PC-9 (cell line): ENCODE data around the gene ERI3. TPM values are rescaled to one million over a fixed set of nuclear protein-coding genes. Genes with fewer than 3 reads are reported as not detected.
A peak's percentile ranks its signal among the peaks of the same experiment; 100 is the strongest.

Experiments
- BruUV-seq: library from RNA; stranded (reverse); fragments of 400-500 nt; replicated peaks from 2 replicates; lab custom pipeline; 2021; lab: Mats Ljungman, UMichigan
- CTCF ChIA-PET: fragments of 300-600 bp; sonication (Branson Sonifier 250); formaldehyde crosslinking; loops from one replicate; lab custom pipeline; 2022; ENCODE audit warnings: antibody characterized with exemption; lab: Charles Lee
- POLR2A ChIA-PET: fragments of 300-600 bp; sonication (Branson Sonifier 250); formaldehyde crosslinking; loops from one replicate; lab custom pipeline; 2022; ENCODE audit warnings: antibody characterized with exemption; ENCODE audit not compliant: unreplicated experiment; lab: Charles Lee
- DNase-seq, 2 experiments: peaks; one replicate each; pipeline versions ENCODE4 v3.0.0 to v3.0.0-alpha.2; 2015 to 2022; ENCODE audit warnings: mixed read lengths in 1 of 2
- H2AFZ ChIP-seq: fragments of 200-600 bp; sonication (generic); 2 replicates; pipeline ENCODE4 v1.8.1; 2017; ENCODE audit warnings: antibody characterized with exemption
- H3F3A ChIP-seq: fragments of 200-600 bp; sonication (generic); 2 replicates; pipeline ENCODE4 v1.8.1; 2017; ENCODE audit warnings: antibody characterized with exemption, mild to moderate bottlenecking, low read depth; ENCODE audit not compliant: insufficient read depth
- H3K27ac ChIP-seq: fragments of 200-600 bp; sonication (generic); 2 replicates; pipeline ENCODE4 v1.6.1; 2016; ENCODE audit warnings: mixed run types
- H3K27me3 ChIP-seq: fragments of 200-600 bp; sonication (generic); 2 replicates; pipeline ENCODE4 v1.6.1; 2016; ENCODE audit warnings: low read depth, mixed run types; ENCODE audit not compliant: insufficient read depth
- H3K36me3 ChIP-seq: fragments of 200-600 bp; sonication (generic); 2 replicates; pipeline ENCODE4 v1.6.1; 2016; ENCODE audit warnings: low read depth, mixed run types
- H3K4me1 ChIP-seq: fragments of 200-600 bp; sonication (generic); replicated peaks from 2 replicates; pipeline ENCODE4 v1.6.1; 2016; ENCODE audit warnings: mixed run types; ENCODE audit not compliant: insufficient read depth
- H3K4me2 ChIP-seq: fragments of 200-600 bp; sonication (generic); 2 replicates; pipeline ENCODE4 v1.6.1; 2017; ENCODE audit warnings: mixed run types
- H3K4me3 ChIP-seq: fragments of 200-600 bp; sonication (generic); 2 replicates; pipeline ENCODE4 v1.6.1; 2016; ENCODE audit warnings: mixed run types
- H3K79me2 ChIP-seq: fragments of 200-600 bp; sonication (generic); 2 replicates; pipeline ENCODE4 v1.6.1; 2017; ENCODE audit warnings: low read depth, mixed run types
- H3K9me2 ChIP-seq: fragments of 200-600 bp; sonication (generic); 2 replicates; pipeline ENCODE4 v1.8.1; 2017; ENCODE audit warnings: mild to moderate bottlenecking; ENCODE audit not compliant: insufficient read depth
- H3K9me3 ChIP-seq: fragments of 200-600 bp; sonication (generic); 2 replicates; pipeline ENCODE4 v1.8.1; 2016; ENCODE audit warnings: low read depth; ENCODE audit not compliant: insufficient read depth
- H4K20me1 ChIP-seq: fragments of 200-600 bp; sonication (generic); 2 replicates; pipeline ENCODE4 v1.8.1; 2017; ENCODE audit not compliant: insufficient read depth
- EZH2 ChIP-seq: fragments of 200-600 bp; sonication (generic); IDR thresholded peaks from 2 replicates; pipeline ENCODE4 v1.8.0; 2017; ENCODE audit warnings: antibody characterized with exemption, low read depth
- intact Hi-C: fragments of 100-400 bp; cut with micrococcal nuclease; formaldehyde crosslinking; loops from one replicate; pipeline ENCODE4 v1.10.0; 2022; ENCODE audit not compliant: unreplicated experiment
- total RNA-seq: library from RNA; stranded (reverse); gene quantifications from 2 replicates; pipeline ENCODE4 v1.2.3, GENCODE V29; 2021
- TF ChIP-seq, protein P1 (sequence below): fragments of 200-600 bp; sonication (generic); conservative IDR thresholded peaks from 2 replicates; pipeline ENCODE4 v1.6.1; 2017; ENCODE audit warnings: mixed run types, antibody characterized with exemption, mild to moderate bottlenecking, moderate library complexity

Gene ERI3
- total RNA-seq, 1 experiment from 2014 or later = 120 TPM

- no peak overlapping the region for H2AFZ ChIP-seq
Observed at GRCh38 chr1:44357710-44358109, 2.7 kb upstream of the ERI3 start.

DNA sequence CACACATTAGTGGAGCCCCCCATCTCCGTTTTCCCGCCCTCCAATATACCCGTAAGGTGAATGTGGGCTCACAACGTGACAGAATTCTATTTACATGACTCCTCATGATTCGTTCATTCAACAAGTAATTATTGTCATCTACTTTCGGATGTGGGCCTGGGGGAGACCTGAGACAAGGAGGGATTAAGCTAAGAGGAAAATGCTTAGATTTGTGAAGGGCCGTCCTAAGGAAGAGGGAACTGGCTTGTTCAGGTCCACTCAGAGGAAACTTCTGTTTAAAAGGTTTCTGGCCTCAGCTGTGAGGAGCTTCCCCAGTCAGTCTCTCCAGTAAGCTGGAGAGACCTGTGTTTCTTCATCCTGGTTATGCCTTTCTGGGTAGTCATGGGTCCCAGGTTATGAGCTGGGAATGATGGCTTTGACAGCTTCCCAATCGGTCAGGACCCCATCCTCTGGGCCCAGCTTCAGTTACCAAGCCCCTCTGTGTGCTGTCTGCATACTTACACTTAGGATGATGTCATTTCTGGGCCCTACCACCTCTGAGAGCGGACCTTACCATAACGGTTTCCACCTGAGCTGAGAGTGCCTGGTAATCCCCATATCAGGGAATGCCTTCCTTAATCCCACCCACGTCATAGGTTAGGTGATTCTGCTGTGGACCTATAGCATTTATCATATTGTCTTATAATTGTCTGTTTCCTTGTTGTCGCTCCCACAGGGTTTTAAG, 687 bp upstream of the ERI3 start:
- peaks cover 26% of the 10 kb centered on the region; the same call in 1 of the 2 replicates for H3K4me1 ChIP-seq
- peaks cover 5% of the 10 kb centered on the region for H4K20me1 ChIP-seq
- peak overlapping the region; percentile 94 for H2AFZ ChIP-seq
- ChIA-PET POLR2A (interaction anchor here (0.6 to 1.0 kb wide), 4 partner anchors 28 to 375 kb away, joined by 4 to 9 read pairs (median 6); partner anchors contain the start of gene RNU5D-1), CTCF (interaction anchor here (0.6 to 1.0 kb wide), 2 partner anchors 22 to 222 kb away, joined by 3 read pairs; no protein-coding TSS in a partner anchor)
- peak overlapping the region; percentile 82 for H3K4me2 ChIP-seq
- H3K9me2 ChIP-seq = no peaks in the 10 kb centered on the region
- H3K79me2 ChIP-seq = peaks cover 41% of the 10 kb centered on the region
- H3K27me3 ChIP-seq = no peaks in the 10 kb centered on the region
- H3K36me3 ChIP-seq = peaks cover 10% of the 10 kb centered on the region; the same call in 1 of the 2 replicates
- DNase-seq = no peak
- no peak overlapping the region for H3K27ac ChIP-seq
- no peaks in the 10 kb centered on the region; the same call in 1 of the 2 replicates for H3F3A ChIP-seq
- TF ChIP-seq, protein P1, sequence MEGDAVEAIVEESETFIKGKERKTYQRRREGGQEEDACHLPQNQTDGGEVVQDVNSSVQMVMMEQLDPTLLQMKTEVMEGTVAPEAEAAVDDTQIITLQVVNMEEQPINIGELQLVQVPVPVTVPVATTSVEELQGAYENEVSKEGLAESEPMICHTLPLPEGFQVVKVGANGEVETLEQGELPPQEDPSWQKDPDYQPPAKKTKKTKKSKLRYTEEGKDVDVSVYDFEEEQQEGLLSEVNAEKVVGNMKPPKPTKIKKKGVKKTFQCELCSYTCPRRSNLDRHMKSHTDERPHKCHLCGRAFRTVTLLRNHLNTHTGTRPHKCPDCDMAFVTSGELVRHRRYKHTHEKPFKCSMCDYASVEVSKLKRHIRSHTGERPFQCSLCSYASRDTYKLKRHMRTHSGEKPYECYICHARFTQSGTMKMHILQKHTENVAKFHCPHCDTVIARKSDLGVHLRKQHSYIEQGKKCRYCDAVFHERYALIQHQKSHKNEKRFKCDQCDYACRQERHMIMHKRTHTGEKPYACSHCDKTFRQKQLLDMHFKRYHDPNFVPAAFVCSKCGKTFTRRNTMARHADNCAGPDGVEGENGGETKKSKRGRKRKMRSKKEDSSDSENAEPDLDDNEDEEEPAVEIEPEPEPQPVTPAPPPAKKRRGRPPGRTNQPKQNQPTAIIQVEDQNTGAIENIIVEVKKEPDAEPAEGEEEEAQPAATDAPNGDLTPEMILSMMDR = no peak
- TF ChIP-seq EZH2 = no peak
- intact Hi-C loops = loop anchor here (1.0 kb wide), 1 partner anchor 27 kb away; no protein-coding TSS in a partner anchor
- peak overlapping the region; percentile 52 for H3K4me3 ChIP-seq
- no TSS peak for BruUV-seq
- no peaks in the 10 kb centered on the region for H3K9me3 ChIP-seq

More at GRCh38 chr1:44357710-44358109, 2.7 kb upstream of the ERI3 start:
- peaks cover 24% of the 10 kb centered on the region; the same call in 1 of the 2 replicates for H3K4me1 ChIP-seq
- no peak overlapping the region for H3K27ac ChIP-seq
- ChIA-PET CTCF (interaction anchor here (0.7 kb wide), 1 partner anchor 63 kb away, joined by 3 read pairs; no protein-coding TSS in a partner anchor), POLR2A (interaction anchor here (0.6 kb wide), 1 partner anchor 313 kb away, joined by 12 read pairs; no protein-coding TSS in a partner anchor)
- H4K20me1 ChIP-seq = no peaks in the 10 kb centered on the region; the same call in 1 of the 2 replicates
- H3K4me2 ChIP-seq = no peak overlapping the region
- no peaks in the 10 kb centered on the region for H3K9me2 ChIP-seq
- 0 out of 2 replicates have a peak, but pooled peaks cover 2% of the 10 kb centered on the region for H3K36me3 ChIP-seq
- TF ChIP-seq, protein P1 = no peak
- no peak for TF ChIP-seq EZH2
- H3K4me3 ChIP-seq = no peak overlapping the region
- intact Hi-C loops = no loop called here
- no peaks in the 10 kb centered on the region for H3K27me3 ChIP-seq
- no peaks in the 10 kb centered on the region for H3K9me3 ChIP-seq
- no TSS peak for BruUV-seq
- no peak for DNase-seq
- H3F3A ChIP-seq = no peaks in the 10 kb centered on the region
- peaks cover 22% of the 10 kb centered on the region for H3K79me2 ChIP-seq

DNA sequence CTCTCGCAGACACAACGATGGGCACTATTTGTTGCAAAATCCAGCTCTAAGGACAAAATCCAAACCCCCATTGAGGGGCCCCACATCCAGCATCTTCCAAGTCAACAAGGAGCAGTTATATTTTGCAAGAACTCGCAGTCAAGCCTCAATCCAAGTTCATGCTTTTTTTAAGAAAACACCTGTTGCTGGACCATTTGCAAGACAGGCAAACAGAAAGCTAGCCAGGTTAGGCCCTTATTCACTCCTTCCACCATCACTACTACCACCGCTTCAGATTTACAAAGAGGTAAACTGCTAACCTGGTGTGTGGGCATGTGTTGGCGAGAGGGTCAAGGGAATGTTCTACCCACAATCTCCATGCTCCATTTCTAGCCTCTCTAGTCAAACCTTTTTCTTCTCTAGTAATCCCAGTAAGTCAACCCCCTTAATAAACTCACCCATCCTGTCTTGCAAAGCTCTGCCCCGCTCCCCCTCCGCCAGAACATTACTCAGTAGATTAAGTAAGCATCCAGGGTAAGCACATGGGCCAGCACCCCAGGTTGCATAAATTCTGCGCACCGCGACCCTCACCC, 703 bp downstream of the ERI3 start:
- POLR2A ChIA-PET = interaction anchor here (1.0 kb wide), 1 partner anchor 27 kb away, joined by 4 read pairs; no protein-coding TSS in a partner anchor
- CTCF ChIA-PET = no interaction called here
- peak overlapping the region; percentile 99 for H3K4me3 ChIP-seq
- no peaks in the 10 kb centered on the region; the same call in 1 of the 2 replicates for H3F3A ChIP-seq
- no peaks in the 10 kb centered on the region for H3K9me3 ChIP-seq
- H4K20me1 ChIP-seq = peaks cover 9% of the 10 kb centered on the region
- H3K36me3 ChIP-seq = peaks cover 14% of the 10 kb centered on the region; the same call in 1 of the 2 replicates
- no peaks in the 10 kb centered on the region for H3K9me2 ChIP-seq
- DNase-seq = peak in 1 of 2 experiments; percentile 23
- peak overlapping the region; percentile 90 for H2AFZ ChIP-seq
- no peak for TF ChIP-seq EZH2
- TF ChIP-seq, protein P1 = no peak
- intact Hi-C loops = no loop called here
- H3K4me2 ChIP-seq = peak overlapping the region; percentile 99
- TSS peak; percentile 54 for BruUV-seq
- peaks cover 55% of the 10 kb centered on the region for H3K79me2 ChIP-seq
- peaks cover 21% of the 10 kb centered on the region; the same call in 1 of the 2 replicates for H3K4me1 ChIP-seq
- H3K27me3 ChIP-seq = no peaks in the 10 kb centered on the region
- 0 out of 2 replicates have a peak overlapping the region, but pooled peaks have one; percentile 40 for H3K27ac ChIP-seq
